Mesangial cell (primary cell): ENCODE data around the gene MPHOSPH10. TPM values are rescaled to one million over a fixed set of nuclear protein-coding genes. Genes with fewer than 3 reads are reported as not detected.

Source experiments
- total RNA-seq: library from RNA; depleted of rRNA; stranded (reverse); fragments of >200 nt; gene quantifications from 2 replicates; pipeline ENCODE4 v1.2.3, GENCODE V29; 2015

MPHOSPH10 gene
- 4.9 and 9.1 TPM in 2 replicates for total RNA-seq

GRCh38 chr2:71130152-71130904, at the start of gene MPHOSPH10, which contains the start of gene MCEE:
TSS of gene MPHOSPH10 (plus strand) at chr2:71130634. CDS start at chr2:71130666, 32 bp downstream.
TSS of gene MCEE (minus strand) at chr2:71130229. CDS start at chr2:71130219, 10 bp downstream.

Other genes starting within 250 kb of the MPHOSPH10 start
- 0.38 TPM in 1 of 2 replicates, not detected in the other for gene VAX2, start 230.1 kb upstream of the MPHOSPH10 start, total RNA-seq
- 0.51 TPM in 1 of 2 replicates, not detected in the other for gene ATP6V1B1, start 194.7 kb upstream of the MPHOSPH10 start, total RNA-seq
- gene ANKRD53, start 152.0 kb upstream of the MPHOSPH10 start, total RNA-seq: 1.8 TPM in 2 replicates
- 27.6 and 32.3 TPM in 2 replicates for gene TEX261, start 135.8 kb upstream of the MPHOSPH10 start, total RNA-seq
- 84.0 and 91.7 TPM in 2 replicates for gene NAGK, start 62.0 kb upstream of the MPHOSPH10 start, total RNA-seq
- 4.7 and 7.2 TPM in 2 replicates for gene MCEE, start 405 bp upstream of the MPHOSPH10 start, total RNA-seq
- 0.81 and 2.3 TPM in 2 replicates for gene PAIP2B, start 96.5 kb downstream of the MPHOSPH10 start, total RNA-seq
- 37.3 and 40.2 TPM in 2 replicates for gene ZNF638, start 201.1 kb downstream of the MPHOSPH10 start, total RNA-seq